Measurements from ENCODE around the gene CASP12.

Gene CASP12

GRCh38 chr11:104892723-104893511 lies 5.3 kb downstream of the CASP12 start:
- H3K4me3 ChIP-seq (ENCODE audit: low read depth, low read length): no peak overlapping the region
- peak; percentile 72 for DNase-seq (ENCODE audit: low read depth)
- TF ChIP-seq CTCF (conservative IDR thresholded peaks at IDR 0.05; ENCODE audit: low read depth, low read length): no peak

- no peak for TF ChIP-seq CTCF (conservative IDR thresholded peaks at IDR 0.05; ENCODE audit: low read depth, low read length)
- DNase-seq (ENCODE audit: low read depth): peak; percentile 37
- no peak overlapping the region for H3K4me3 ChIP-seq (ENCODE audit: low read depth, low read length)
Measured at GRCh38 chr11:104891135-104891534, 7.1 kb downstream of the CASP12 start.

GRCh38 chr11:104883342-104883741 lies 14.9 kb downstream of the CASP12 start:
- DNase-seq (ENCODE audit: low read depth): no peak
- no peak for TF ChIP-seq CTCF (conservative IDR thresholded peaks at IDR 0.05; ENCODE audit: low read depth, low read length)
- H3K4me3 ChIP-seq (ENCODE audit: low read depth, low read length): no peak overlapping the region

- no peak for TF ChIP-seq CTCF (conservative IDR thresholded peaks at IDR 0.05; ENCODE audit: low read depth, low read length)
- DNase-seq (ENCODE audit: low read depth): no peak
Measured at GRCh38 chr11:104881117-104881794, 17.0 kb downstream of the CASP12 start.

GRCh38 chr11:104879514-104880190 lies 18.6 kb downstream of the CASP12 start:
- no peak for TF ChIP-seq CTCF (conservative IDR thresholded peaks at IDR 0.05; ENCODE audit: low read depth, low read length)
- DNase-seq (ENCODE audit: low read depth): no peak
- no peak overlapping the region for H3K4me3 ChIP-seq (ENCODE audit: low read depth, low read length)

More at GRCh38 chr11:104881117-104881794, 17.0 kb downstream of the CASP12 start:
- H3K4me3 ChIP-seq (ENCODE audit: low read depth, low read length): no peak overlapping the region

- H3K4me3 ChIP-seq (ENCODE audit: low read depth, low read length): no peak overlapping the region
- DNase-seq (ENCODE audit: low read depth): no peak
- no peak for TF ChIP-seq CTCF (conservative IDR thresholded peaks at IDR 0.05; ENCODE audit: low read depth, low read length)
Measured at GRCh38 chr11:104876861-104877431, 21.3 kb downstream of the CASP12 start.
